HG03558 (cell line): ENCODE data around the gene GPR32.
"Not testable (repeated sequence)": the region's sequence is repeated elsewhere in the genome, so short reads cannot be mapped to it uniquely, and the experiment has no call there.

Experiments
- ATAC-seq: cut with Tn5 transposase; IDR thresholded peaks from one replicate; pipeline ENCODE4 v1.9.1; 2021; ENCODE audit warnings: moderate number of reproducible peaks; ENCODE audit not compliant: unreplicated experiment; ENCODE audit errors: extremely low read depth

The GPR32 gene

GRCh38 chr19:50745221-50745620 lies 25.0 kb upstream of the GPR32 start:
- no peak for ATAC-seq

DNA sequence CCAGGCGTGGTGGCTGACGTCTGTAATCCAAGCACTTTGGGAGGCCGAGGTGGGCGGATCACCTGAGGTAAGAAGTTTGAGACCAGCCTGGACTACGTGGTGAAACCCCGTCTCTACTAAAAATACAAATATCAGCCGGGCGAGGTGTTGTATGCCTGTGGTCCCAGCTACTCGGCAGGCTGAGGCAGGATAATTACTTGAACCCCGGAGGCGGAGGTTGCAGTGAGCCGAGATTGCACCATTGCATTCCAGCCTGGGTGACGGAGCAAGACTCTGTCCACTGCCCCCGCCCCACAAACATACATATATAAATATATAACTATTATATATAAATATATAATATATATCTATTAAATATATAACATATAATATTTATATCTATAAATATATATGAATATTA lies 23.1 kb upstream of the GPR32 start:
- not testable (repeated sequence) for ATAC-seq

- no peak for ATAC-seq
Observed at GRCh38 chr19:50749490-50749889, 20.8 kb upstream of the GPR32 start.

DNA sequence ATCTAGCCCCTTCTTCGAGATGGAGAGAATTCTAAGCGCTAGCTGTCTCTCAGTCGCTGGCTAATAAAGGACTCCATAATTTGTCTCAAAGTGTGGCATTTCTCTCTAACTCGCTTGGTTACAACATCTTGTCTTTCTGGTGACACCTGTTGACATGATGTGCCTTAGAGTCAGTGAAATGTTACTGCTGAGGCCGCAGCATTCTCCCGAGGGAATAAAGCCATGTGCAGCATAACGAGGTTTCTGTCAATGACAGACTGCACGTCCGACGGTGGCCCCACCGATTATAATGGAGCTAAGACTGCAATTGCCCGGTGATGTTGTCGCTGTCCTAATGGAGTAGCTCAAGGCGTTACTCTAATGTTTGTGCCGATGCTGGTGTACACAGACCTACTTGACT lies 20.3 kb upstream of the GPR32 start:
- ATAC-seq: no peak

DNA sequence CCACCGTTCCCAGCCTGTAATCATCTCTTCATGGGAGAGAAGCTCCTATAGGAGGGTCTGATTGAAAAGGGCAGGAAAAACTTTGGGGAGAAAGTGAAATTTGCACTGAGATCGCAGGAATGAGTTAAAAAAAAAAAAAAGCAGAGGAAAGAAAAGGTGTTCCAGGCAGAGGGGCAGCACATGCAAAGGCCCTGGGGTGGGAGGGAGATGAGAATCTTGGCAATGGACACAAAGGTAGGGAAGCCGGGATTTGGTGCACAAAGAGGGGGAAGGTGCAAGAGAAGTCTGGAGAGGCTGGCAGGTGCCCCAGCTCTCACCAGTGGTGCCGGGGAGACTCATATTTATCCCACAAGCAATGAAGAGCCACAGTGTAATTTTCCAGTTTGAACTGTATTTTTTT lies 16.4 kb upstream of the GPR32 start:
- no peak for ATAC-seq

GRCh38 chr19:50756244-50756643 lies 14.0 kb upstream of the GPR32 start:
- ATAC-seq: not testable (repeated sequence)

DNA sequence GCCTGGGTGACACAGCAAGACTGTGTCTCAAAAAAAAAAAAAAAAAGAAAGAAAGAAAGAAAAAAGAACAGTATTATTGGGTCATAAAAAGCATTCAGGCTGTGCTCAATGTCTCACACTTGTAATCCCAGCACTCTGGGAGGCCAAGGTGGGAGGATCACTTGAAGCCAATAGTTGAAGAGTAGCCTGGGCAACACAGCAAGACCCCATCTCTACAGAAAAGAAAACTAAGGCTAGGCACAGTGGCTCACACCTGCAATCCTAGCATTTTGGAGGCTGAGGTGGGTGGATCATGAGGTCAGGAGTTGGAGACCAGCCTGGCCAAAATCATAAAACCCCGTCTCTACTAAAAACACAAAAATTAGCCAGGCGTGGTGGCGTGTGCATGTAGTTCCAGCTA lies 12.6 kb upstream of the GPR32 start:
- ATAC-seq: not testable (repeated sequence)

DNA sequence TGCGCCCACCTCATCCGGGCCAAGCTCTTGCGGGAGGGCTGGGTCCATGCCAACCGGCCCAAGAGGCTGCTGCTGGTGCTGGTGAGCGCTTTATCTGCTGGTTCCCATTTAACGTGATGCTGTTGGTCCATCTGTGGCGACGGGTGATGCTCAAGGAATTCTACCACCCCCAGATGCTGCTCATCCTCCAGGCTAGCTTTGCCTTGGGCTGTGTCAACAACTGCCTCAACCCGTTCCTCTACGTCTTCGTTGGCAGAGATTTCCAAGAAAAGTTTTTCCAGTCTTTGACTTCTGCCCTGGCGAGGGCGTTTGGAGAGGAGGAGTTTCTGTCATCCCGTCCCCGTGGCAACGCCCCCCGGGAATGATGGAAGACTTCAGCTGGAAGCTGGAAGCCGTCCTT lies 11.2 kb upstream of the GPR32 start:
- not testable (repeated sequence) for ATAC-seq

GRCh38 chr19:50759886-50760285 lies 10.4 kb upstream of the GPR32 start:
- ATAC-seq: no peak

DNA sequence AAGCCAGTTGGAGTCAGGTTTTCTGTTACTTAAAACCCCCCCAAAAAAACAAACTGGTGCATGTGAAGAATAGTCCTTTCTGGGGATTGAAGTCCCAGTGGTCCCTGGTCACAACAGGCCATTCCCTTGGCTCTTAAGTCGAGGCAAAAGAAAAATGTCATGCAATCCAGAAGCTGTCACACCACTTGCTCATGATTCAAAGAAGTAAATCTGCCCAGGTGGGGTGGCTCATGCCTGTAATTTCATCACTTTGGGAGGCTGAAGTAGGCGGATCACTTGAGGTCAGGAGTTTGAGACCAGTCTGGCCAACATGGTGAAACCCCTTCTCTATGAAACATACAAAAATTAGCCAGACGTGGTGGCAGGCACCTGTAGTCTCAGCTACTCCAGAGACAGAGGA lies 8.8 kb upstream of the GPR32 start:
- not testable (repeated sequence) for ATAC-seq

DNA sequence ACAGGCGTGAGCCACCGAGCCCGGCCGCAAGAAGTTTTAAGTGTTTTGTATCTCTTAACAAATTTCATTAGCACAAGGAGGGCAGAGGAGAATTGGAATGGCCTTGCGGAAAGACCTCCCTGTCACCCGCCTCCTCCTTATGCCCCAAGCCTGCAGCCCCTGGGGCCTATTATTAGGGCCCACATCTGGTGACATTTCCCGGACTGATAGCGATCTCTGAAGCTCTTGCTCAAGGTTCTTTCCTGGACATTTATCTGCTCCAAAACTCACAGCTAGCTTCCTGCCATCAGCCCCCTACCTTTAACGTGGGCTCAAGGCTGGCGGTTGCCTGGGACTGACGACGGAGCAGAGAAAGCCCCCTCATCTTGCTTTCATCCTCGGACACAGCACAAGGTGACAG lies 6.7 kb upstream of the GPR32 start:
- ATAC-seq: not testable (repeated sequence)

- no peak for ATAC-seq
Observed at GRCh38 chr19:50764409-50764808, 5.9 kb upstream of the GPR32 start.

DNA sequence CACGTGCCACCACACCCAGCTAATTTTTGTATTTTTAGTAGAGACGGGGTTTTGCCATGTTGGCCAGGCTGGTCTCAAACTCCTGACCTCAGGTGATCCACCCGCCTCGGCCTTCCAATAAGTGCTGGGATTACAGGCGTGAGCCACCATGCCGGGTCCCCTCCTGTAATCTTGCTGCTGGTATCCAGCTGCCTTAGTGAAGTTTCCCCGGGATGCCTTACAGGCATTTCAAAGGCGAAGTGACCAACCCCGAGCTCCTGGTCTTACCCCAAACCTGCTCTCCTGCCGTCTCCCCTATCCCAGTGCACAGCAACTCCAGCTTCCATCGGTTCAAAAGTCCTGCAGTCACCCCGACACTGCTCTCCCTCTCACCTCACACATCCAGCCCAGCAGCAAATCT lies 3.5 kb upstream of the GPR32 start:
- ATAC-seq: not testable (repeated sequence)

DNA sequence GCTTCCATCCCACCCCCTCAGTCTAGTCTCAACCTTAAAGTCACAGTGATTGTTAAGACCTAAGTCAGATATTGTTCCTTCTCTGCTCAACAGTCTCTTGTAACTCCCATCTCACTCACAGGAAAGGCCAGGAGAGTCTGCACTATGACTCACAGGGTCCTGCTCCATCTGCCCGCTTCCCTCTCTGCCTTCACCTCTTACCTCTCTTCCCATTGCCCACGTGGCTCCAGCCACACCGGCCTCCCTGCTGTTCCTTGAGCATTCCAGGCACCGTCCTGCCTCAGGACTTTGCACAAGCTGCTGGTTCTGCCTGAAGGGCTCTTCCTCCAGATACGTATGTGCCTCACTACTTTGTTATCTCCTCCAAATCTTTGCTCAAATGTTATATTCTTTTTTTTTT lies 3.0 kb upstream of the GPR32 start:
- not testable (repeated sequence) for ATAC-seq

DNA sequence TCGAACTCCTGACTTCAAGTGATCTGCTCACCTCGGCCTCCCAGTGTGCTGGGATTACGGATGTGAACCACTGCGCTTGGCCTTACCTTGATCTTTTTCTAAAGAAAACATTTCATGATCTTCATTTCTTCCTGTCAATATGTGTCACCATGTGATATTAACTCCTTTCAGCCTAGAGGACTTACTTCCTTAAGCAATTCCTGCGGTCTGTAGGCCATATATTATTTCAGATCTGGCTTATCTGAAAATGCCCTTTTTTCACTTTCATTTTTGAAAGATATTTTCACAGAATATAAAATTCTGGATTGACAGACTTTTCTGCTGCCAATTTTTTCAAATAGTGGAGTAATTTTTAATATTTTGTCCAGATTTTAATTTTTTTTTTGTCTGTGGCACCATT lies 2.0 kb upstream of the GPR32 start:
- ATAC-seq: no peak

- ATAC-seq: no peak
Observed at GRCh38 chr19:50770888-50771287, 624 bp downstream of the GPR32 start.

DNA sequence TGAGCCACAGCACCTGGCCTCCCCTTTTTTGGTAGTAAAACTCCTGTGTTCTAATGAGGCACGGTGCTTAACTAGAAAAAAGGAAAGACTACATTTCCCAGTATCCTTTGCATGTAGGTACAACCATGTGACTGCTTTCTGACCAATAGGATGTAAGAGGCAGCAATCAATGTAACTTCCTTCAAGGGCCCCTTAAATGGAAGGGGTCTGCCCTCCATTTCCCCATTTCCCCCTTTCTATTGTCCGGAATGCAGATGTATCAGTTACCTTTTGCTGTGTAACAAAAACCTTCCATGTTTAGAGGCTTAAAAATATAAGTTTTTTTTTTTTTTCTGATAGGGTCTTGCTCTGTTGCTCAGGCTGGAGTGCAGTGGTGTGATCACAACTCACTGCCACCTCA lies 2.2 kb downstream of the GPR32 start:
- ATAC-seq: no peak

DNA sequence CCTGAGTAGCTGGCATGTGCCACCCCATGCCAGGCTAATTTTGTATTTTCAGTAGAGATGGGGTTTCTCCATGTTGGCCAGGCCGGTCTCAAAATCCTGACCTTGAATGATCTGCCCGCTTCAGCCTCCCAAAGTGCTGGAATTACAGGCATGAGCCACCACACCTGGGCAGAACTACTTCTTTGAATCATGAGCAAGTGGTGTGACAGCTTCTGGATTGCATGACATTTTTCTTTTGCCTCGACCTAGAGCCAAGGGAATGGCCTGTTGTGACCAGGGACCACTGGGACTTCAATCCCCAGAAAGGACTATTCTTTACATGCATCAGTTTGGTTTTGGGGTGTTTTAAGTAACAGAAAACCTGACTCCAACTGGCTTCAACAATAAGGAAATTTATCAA lies 2.6 kb downstream of the GPR32 start:
- not testable (repeated sequence) for ATAC-seq

- ATAC-seq: not testable (repeated sequence)
Observed at GRCh38 chr19:50773454-50773853, 3.2 kb downstream of the GPR32 start.

GRCh38 chr19:50776131-50776530 lies 5.9 kb downstream of the GPR32 start:
- no peak for ATAC-seq

DNA sequence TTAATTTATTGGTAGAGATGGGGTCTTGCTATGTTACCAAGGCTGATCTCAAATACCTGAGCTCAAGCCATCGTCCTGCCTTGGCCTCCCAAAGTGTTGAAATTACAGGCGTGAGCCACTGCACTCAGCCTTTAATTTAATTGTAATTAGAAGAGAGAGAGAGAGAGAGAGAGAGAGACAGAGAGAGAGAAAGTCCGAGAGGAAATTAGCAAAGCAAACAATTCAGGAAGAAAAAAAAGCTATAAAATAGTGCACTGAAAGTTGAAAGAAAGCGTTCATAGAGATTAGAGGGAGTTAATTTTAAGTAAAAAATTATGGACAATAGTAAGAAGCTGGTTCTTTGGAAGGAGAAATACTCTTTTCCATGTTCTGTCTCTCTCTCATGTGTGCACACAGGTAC lies 7.0 kb downstream of the GPR32 start:
- no peak for ATAC-seq

- no peak for ATAC-seq
Observed at GRCh38 chr19:50777830-50778303, 7.6 kb downstream of the GPR32 start.

- no peak for ATAC-seq
Observed at GRCh38 chr19:50778906-50779430, 8.7 kb downstream of the GPR32 start.
